Activated CD4-positive, alpha-beta T cell treated with anti-CD3 and anti-CD28 coated beads for 4 hours (primary cell): ENCODE results near the gene CLRN3.

Experiments
- DNase-seq, 2 donors: peaks; one replicate each; pipeline ENCODE4 v3.0.0-alpha.2; 2020

The CLRN3 gene

DNA sequence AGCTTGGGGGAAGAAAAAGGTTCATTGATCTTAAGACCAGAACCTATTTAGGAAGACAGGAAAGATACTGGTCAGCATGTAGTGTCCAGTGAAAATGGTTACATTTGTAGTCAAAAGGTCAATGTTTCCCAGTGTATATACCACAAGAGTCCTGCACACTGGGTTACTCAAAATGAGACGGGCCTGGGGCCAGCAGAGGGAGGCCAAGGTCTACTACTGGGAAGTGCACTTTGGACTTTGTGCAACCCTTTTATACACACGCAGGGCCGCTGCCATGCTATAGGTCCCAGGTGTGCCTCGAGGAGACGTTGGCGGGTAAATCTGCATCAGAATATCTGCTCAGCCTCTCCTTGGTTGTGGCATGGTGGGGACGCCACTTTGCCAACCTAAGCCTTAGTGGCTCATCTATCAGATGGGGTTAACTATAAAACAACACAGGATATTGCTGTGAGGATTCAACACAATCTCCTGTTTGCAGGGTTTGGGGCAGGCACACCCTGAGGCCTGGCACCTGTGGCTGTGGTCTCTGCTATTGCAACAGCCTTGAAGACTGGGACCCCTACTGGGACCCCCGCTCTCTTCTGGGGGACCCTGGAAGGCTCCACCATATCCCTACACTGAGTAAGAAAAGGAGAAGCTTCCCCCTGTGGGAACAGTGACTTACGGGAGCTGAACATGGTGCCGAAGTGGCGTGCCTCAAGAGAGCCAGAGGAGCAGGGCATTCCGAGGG lies 19.7 kb downstream of the CLRN3 start:
- DNase-seq, result no peak

DNA sequence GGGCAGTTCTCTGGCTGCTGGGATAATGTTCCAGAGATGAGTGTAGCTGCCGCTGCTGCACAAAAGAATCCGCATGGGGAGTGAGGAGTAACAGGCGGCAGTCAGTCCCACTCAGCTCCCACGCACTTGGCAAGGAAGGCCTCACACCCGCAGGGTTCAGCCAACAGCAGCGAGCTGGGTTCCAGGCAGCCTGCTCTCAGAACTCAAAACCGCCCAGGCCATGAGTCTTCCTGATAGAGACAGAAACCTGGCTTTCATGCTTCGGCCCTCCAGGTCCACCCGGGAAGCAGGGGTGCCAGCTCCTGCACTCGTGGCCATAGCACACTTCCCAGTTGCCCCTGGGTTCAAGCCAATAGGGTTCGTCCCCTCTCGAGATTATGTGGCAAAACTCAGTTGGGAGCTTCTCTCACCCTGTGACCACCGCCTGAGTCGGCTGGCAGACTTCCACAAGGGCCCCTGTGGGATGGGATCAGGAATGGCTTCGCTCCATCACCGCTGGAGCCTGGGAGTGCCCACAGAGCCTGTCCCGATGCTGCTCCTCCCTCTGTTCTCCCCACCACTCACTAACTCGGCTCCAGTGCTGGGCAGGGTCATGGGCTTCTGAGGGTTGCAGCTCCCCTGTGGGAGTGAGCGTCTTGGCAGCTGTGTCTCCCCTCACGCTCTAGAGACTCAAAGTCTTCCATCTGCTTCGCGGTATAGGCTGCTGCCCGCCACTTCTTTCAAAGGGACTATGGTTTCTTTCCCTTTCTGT lies 20.6 kb downstream of the CLRN3 start:
- no peak for DNase-seq

DNA sequence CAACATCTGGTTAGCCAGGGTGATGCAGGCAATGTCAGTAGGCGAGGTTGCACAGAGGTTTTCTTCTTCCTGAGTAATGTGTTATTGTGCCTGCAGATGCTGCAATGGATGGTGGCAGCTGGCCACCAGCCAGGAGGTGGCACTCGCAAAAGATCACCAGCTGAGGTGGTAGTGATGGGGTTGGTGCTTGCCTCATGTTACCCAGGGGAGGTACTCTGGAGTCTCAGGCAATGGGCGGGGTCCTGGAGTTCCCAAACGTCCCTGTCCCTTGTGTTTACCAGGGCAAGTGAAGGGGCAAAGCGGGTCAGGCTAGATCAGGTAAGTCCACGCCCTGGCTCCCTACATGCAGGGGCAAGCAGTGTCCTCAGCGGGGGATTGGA lies 21.1 kb downstream of the CLRN3 start:
- DNase-seq, result no peak

DNA sequence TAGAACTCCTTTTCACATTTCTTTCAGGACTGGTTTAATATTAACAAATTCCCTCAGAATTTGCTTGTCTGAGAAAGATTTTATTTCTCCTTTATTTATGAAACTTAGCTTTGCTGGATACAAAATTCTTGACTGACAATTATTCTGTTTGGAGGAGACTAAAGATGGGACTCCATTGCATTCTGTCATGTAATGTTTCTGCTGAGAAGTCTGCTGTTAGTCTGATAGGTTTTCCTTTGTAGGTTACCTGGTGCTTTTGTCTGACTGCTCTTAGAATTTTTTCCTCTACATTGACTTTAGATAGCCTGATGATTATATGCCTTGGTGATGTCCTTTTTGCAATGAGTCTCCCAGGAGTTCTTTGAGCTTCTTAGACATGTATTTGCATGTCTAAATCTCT lies 23.4 kb downstream of the CLRN3 start:
- DNase-seq, result no peak

DNA sequence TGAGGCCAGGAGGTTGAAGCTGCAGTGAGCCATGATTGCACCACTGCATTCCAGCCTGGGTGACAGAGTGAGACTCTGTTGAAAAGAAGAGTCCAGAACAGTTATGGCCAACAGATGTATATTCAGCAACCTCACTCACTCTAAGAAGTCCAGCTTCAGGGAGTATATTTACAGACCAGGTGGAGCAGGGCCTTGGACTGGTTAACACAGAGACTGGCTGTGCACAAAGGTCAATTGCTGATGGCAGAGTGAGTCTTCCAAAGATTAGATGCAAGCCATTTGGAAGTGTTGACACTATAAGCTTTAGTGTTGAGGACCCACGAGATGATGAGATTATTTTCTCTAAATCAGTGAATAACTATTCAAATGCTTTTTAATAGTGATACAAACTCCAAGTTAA lies 24.9 kb downstream of the CLRN3 start:
- no peak for DNase-seq

GRCh38 chr10:127866276-127867013 lies 26.3 kb downstream of the CLRN3 start:
- DNase-seq, result no peak

GRCh38 chr10:127863231-127863825 lies 29.4 kb downstream of the CLRN3 start:
- DNase-seq, result no peak

DNA sequence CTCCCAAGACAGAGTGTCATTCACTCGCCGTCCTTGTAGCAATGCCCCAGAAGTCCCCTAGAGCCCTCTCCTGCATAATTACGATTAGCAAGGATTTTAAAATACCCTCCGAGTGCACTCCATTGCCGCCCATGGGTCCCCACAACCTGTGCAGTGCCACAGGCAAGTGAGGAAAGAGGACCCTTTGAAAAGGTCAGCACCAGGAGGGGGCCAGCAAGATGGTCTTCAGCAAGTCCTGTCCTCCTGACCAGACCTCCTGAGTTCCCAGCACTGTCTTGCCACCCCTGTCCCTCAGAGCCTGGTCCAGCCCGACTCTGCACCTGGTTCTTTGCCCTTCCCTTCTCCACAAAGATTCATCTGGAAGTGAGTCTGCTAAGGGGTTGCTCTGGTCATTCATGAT lies 32.1 kb downstream of the CLRN3 start:
- DNase-seq, result no peak

DNA sequence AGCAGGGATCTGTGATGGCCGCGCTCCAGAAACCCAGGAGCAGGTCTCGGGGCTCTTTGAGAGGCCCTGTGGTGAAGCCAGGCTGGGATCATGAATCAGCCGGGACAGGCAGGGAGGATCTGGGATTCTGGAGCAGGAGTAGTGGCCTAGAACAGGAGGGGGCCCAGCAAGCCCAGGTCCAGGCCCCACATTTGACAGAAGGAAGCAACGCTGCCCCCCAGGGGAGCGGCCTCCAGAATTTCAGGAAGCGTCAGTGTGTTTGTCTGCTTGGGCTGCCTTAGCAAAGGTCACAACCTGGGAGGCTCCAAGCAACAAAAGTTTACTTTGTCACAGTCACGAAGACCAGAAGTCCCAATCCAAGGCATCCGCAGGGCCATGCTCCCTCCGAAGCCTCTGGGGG lies 36.8 kb downstream of the CLRN3 start:
- no peak for DNase-seq

GRCh38 chr10:127855591-127855881 lies 37.2 kb downstream of the CLRN3 start:
- no peak for DNase-seq

- no peak for DNase-seq
These were observed 37.8 kb downstream of the CLRN3 start for GRCh38 chr10:127854769-127855590.

- peak; percentile 36 to 45 for DNase-seq
These were observed 38.6 kb downstream of the CLRN3 start for GRCh38 chr10:127853868-127854768.

DNA sequence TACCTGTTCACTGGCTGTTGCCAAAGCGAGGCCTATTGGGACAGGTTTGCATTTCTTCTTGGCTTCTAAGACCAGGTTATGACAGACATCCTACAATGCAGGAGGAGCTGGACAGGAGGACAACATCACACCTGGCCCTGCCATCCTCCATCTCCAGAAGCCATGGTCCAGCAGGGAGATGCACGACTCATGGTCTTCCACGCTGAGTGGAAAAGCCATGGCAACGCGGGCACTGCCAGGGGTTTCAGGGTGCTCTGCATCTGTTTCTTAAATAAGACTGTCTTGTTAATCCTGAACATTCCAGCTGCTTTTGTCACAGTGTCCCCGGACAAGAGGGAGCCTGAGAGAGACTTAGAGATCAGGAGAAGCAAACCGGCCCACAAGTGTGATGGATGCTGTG lies 40.3 kb downstream of the CLRN3 start:
- DNase-seq, result no peak

DNA sequence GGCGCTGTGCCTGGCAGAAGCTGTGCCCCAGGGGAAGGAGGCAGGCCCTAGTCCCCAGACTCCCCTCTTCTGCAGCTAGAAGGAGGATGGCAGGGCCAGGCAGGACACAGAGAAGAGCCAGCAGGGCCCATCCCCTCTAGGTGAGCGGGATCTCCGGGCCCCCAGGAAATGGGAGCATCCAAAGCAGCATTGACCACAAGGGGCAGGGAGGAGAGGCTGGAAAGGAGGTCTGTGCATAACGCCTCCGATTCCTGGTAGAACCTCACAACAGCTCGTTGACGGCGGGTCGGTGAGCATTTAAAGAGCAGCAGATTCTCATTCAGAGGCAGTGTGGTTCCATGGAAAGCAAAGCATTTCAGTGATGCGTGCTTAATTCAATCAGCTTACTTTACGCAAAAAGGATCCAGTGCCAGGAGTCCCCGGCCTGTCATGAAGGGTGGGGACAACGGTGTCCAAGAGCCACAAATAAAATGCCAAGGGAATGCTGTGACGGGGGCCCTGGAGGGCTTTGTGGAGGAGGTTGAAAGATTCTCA lies 41.0 kb downstream of the CLRN3 start:
- no peak for DNase-seq

DNA sequence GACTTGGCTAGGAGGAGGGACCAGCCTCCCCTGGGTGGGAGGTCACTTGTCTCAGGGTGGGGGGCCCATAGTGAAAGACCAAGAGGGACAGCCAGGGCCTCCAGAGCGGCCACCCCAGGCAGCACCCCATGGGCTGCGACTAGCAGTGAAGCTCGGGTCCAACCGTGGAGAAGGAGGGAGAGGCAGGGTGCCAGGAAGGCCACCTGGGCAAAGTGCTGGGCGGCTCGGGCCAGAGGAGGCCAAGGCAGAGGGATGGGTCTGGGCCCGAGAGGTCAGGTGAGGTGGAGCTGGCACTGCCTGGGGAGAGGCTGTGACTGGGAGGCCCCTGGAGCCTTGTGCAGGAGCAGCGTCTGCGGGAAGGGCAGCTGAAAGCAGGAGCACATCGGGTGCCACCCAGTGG lies 41.8 kb downstream of the CLRN3 start:
- no peak for DNase-seq

DNA sequence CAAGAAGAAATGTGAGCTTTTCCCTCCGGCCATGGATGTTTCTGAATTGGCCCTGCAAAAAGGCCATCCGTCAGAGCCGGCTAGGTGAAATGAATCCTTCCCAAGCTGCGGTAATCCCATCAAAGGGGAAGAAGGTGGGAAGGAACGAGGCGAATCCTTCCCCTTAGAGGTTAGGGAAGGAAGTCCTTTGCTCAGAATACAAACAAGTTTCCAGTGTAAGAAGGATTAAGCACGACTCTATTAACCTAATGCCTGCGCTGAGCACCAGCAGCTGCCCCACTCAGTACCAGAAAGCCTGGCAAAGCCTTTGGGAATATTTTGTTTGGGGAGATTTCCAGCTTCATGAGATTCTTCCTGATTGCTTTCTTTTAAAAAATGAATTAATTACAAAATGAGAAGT lies 42.8 kb downstream of the CLRN3 start:
- DNase-seq, result no peak

GRCh38 chr10:127849224-127849623 lies 43.5 kb downstream of the CLRN3 start:
- DNase-seq, result no peak

- no peak for DNase-seq
These were observed 44.5 kb downstream of the CLRN3 start for GRCh38 chr10:127848226-127848625.

GRCh38 chr10:127845756-127846155 lies 47.0 kb downstream of the CLRN3 start:
- no peak for DNase-seq

DNA sequence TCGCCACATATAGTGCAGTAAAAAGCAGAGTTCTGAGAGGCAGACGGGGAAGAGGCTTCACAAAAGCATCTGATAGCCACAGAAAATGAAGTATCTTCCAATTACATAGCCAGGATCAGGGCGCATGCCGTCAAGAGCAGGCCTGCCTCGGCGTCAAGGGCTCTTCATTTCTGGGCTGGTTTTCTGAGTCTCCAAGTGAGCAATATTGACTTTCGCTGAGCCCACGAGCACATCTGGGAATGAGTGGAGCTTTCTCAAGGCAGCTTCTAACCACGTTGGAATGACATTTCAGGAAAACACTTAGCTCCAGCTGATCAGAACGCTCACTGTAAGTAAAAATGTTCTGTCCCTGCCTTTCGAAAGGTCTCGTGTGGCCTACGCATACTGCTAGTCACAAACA lies 51.9 kb downstream of the CLRN3 start:
- no peak for DNase-seq

DNA sequence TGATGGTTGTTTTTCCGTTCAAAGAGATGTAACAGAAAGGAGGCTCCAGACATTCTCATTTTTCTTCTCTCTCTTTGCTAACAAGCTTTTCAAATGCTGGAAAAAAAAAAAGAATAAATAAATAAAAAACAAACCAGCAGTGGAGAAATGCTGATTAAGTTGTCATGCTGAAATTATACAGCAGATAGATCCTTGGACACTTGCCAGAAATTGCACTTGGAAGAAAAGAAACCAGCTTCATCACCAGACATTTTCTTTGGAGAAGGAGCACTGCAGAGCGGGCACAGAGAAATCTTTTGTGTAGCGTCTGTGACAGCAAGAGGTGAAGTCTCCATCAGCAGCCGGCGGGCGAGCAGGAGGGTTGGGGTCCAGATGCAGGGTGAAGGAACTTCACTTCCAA lies 55.8 kb downstream of the CLRN3 start:
- no peak for DNase-seq

GRCh38 chr10:127836176-127836575 lies 56.6 kb downstream of the CLRN3 start:
- no peak for DNase-seq
